Panc1 (cell line): ENCODE measurements around the gene AMBP. TPM values are rescaled to one million over a fixed set of nuclear protein-coding genes. Genes with fewer than 3 reads are reported as not detected.

Experiments used
- ATAC-seq: fragments of 200-7000 bp; cut with Tn5 transposase; 2 replicates; pipeline ENCODE4 v1.9.1; 2020; ENCODE audit warnings: mild to moderate bottlenecking, moderate library complexity
- Bru-seq: library from RNA; stranded (reverse); fragments of 400-500 nt; gene quantifications from one replicate; lab custom pipeline; 2021; lab: Mats Ljungman, UMichigan
- BruChase-seq, 2 experiments: library from RNA; stranded (reverse); fragments of 400-500 nt; gene quantifications; one replicate each; lab custom pipeline; 2021; lab: Mats Ljungman, UMichigan
- BruUV-seq: library from RNA; stranded (reverse); fragments of 400-500 nt; replicated peaks from 2 replicates; lab custom pipeline; 2021; lab: Mats Ljungman, UMichigan
- CTCF ChIA-PET: fragments of 300-600 bp; sonication (Branson Sonifier 250); formaldehyde crosslinking; loops from one replicate; lab custom pipeline; 2022; ENCODE audit warnings: antibody characterized with exemption; lab: Charles Lee
- POLR2A ChIA-PET: fragments of 300-600 bp; sonication (Branson Sonifier 250); formaldehyde crosslinking; loops from one replicate; lab custom pipeline; 2022; ENCODE audit warnings: antibody characterized with exemption; lab: Charles Lee
- DNase-seq: peaks from one replicate; pipeline ENCODE4 v3.0.0-alpha.2; 2010; ENCODE audit warnings: low read depth, low spot score
- H3K27ac ChIP-seq: 2 replicates; pipeline ENCODE4 v1.5.1; 2011; ENCODE audit warnings: mild to moderate bottlenecking, low read length, inconsistent platforms
- H3K27me3 ChIP-seq: fragments of 200-500 bp; sonication (Bioruptor generic); 2 replicates; pipeline ENCODE4 v1.6.0; 2014; ENCODE audit warnings: low read length, inconsistent platforms; ENCODE audit not compliant: control insufficient read depth, insufficient read depth
- H3K36me3 ChIP-seq: fragments of 200-500 bp; sonication (Bioruptor generic); 2 replicates; pipeline ENCODE4 v1.5.1; 2014; ENCODE audit warnings: inconsistent platforms, mild to moderate bottlenecking, low read length, moderate library complexity; ENCODE audit not compliant: control insufficient read depth, insufficient read depth
- H3K4me1 ChIP-seq: 2 replicates; pipeline ENCODE4 v1.5.1; 2011; ENCODE audit warnings: inconsistent platforms, mild to moderate bottlenecking, low read length, moderate library complexity; ENCODE audit not compliant: control insufficient read depth, insufficient read depth
- H3K4me3 ChIP-seq, 2 experiments: 2 replicates each; pipeline ENCODE4 v1.5.1; 2011 to 2012; ENCODE audit warnings: low read depth in 2 of 2, low read length in 2 of 2, mild to moderate bottlenecking in 2 of 2, inconsistent platforms in 1 of 2, moderate library complexity in 1 of 2
- H3K9me3 ChIP-seq: fragments of 200-500 bp; sonication (Bioruptor generic); 2 replicates; pipeline ENCODE4 v1.5.1; 2014; ENCODE audit warnings: low read depth, mild to moderate bottlenecking, inconsistent platforms, low read length, moderate library complexity; ENCODE audit not compliant: control insufficient read depth, insufficient read depth
- CTCF ChIP-seq: fragments of 450-650 bp; IDR thresholded peaks from 2 replicates; pipeline ENCODE4 v1.5.1; 2017; ENCODE audit warnings: mild to moderate bottlenecking
- POLR2AphosphoS5 ChIP-seq: IDR thresholded peaks from 2 replicates; pipeline ENCODE4 v1.6.1; 2012; ENCODE audit warnings: mild to moderate bottlenecking, low read depth, low read length, moderate library complexity
- SIN3A ChIP-seq: IDR thresholded peaks from 2 replicates; pipeline ENCODE4 v1.6.1; 2012; ENCODE audit warnings: low read depth, mild to moderate bottlenecking, low read length, moderate library complexity, borderline replicate concordance; ENCODE audit not compliant: insufficient read depth
- TCF7L2 ChIP-seq: IDR thresholded peaks from 2 replicates; pipeline ENCODE4 v1.6.1; 2011; ENCODE audit warnings: mild to moderate bottlenecking, low read depth, low read length, inconsistent platforms
- in situ Hi-C: cut with HindIII; loops from 2 replicates; pipeline ENCODE4 v1.10.0; 2016; ENCODE audit warnings: low sequenced_read_pairs, low pct_unique_long_range_greater_than_20kb
- intact Hi-C: fragments of 100-400 bp; cut with micrococcal nuclease; formaldehyde crosslinking; loops from one replicate; pipeline ENCODE4 v1.10.0; 2022; ENCODE audit not compliant: unreplicated experiment
- long read RNA-seq: library from polyadenylated mRNA; unstranded; transcript quantifications from one replicate; pipeline ENCODE4 v2.0.0, GENCODE V29; 2021; ENCODE audit not compliant: unreplicated experiment
- polyA plus RNA-seq: library from polyadenylated mRNA; unstranded; fragments of >200 nt; gene quantifications from one replicate; pipeline ENCODE4 v1.2.1, GENCODE V29; 2012; ENCODE audit warnings: missing spikeins; ENCODE audit not compliant: insufficient read length
- total RNA-seq: library from RNA; stranded (reverse); gene quantifications from one replicate; pipeline ENCODE4 v1.2.1, GENCODE V29; 2021; ENCODE audit not compliant: unreplicated experiment
- TF ChIP-seq, protein P1 (sequence below), 2 experiments: IDR thresholded peaks; 2 replicates each; pipeline ENCODE4 v1.6.1; 2011 to 2012; ENCODE audit warnings: low read depth in 2 of 2, control low read depth in 1 of 2, low read length in 1 of 2, mild to moderate bottlenecking in 1 of 2, moderate library complexity in 1 of 2; ENCODE audit not compliant: insufficient read depth in 1 of 2

Gene AMBP
- total RNA-seq (1.7 TPM), Bru-seq, nascent RNA (percentile 21 among the genes with signal in this experiment), BruChase-seq, experiment 1, labeled RNA remaining after a 2-hour chase (percentile 17 among the genes with signal in this experiment), BruChase-seq, experiment 2, labeled RNA remaining after a 6-hour chase (percentile 15 among the genes with signal in this experiment)
- not detected for polyA plus RNA-seq
- long read RNA-seq = 0 reads

- BruUV-seq = no TSS peak
- DNase-seq (no peak), ATAC-seq (no peak)
- no peak within 1 kb of the TSS for H3K27ac ChIP-seq
- POLR2A ChIA-PET = no interaction called here
- H3K4me3 ChIP-seq = no peak within 1 kb of the TSS
- no peaks in the 10 kb centered on the region for H3K9me3 ChIP-seq
- no peaks in the 10 kb centered on the region for H3K36me3 ChIP-seq
- no peaks in the 10 kb centered on the region for H3K4me1 ChIP-seq
- no peaks in the 10 kb centered on the region; the same call in 1 of the 2 replicates for H3K27me3 ChIP-seq
- CTCF ChIA-PET = no interaction called here
- in situ Hi-C loops = no loop called here
- TF ChIP-seq TCF7L2 = no peak
- TF ChIP-seq CTCF = no peak
- TF ChIP-seq POLR2AphosphoS5 = no peak
- TF ChIP-seq, protein P1, sequence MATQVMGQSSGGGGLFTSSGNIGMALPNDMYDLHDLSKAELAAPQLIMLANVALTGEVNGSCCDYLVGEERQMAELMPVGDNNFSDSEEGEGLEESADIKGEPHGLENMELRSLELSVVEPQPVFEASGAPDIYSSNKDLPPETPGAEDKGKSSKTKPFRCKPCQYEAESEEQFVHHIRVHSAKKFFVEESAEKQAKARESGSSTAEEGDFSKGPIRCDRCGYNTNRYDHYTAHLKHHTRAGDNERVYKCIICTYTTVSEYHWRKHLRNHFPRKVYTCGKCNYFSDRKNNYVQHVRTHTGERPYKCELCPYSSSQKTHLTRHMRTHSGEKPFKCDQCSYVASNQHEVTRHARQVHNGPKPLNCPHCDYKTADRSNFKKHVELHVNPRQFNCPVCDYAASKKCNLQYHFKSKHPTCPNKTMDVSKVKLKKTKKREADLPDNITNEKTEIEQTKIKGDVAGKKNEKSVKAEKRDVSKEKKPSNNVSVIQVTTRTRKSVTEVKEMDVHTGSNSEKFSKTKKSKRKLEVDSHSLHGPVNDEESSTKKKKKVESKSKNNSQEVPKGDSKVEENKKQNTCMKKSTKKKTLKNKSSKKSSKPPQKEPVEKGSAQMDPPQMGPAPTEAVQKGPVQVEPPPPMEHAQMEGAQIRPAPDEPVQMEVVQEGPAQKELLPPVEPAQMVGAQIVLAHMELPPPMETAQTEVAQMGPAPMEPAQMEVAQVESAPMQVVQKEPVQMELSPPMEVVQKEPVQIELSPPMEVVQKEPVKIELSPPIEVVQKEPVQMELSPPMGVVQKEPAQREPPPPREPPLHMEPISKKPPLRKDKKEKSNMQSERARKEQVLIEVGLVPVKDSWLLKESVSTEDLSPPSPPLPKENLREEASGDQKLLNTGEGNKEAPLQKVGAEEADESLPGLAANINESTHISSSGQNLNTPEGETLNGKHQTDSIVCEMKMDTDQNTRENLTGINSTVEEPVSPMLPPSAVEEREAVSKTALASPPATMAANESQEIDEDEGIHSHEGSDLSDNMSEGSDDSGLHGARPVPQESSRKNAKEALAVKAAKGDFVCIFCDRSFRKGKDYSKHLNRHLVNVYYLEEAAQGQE (IDR thresholded peaks at IDR 0.05; ENCODE audit: insufficient read depth in 1 of 2, low read depth in 2 of 2, low read length in 1 of 2) = no peak
- TF ChIP-seq SIN3A = no peak
- intact Hi-C loops = no loop called here
Measured at GRCh38 chr9:114078021-114078780, at the start of gene AMBP. TSS of gene AMBP (minus strand) at chr9:114078300. CDS start at chr9:114078209, 91 bp downstream.

GRCh38 chr9:114126247-114127060 lies 48.4 kb upstream of the AMBP start:
- ChIA-PET POLR2A (no interaction called here), CTCF (no interaction called here)
- no peaks in the 10 kb centered on the region for H3K9me3 ChIP-seq
- intact Hi-C loops = no loop called here
- BruUV-seq = no TSS peak
- H3K4me1 ChIP-seq = no peaks in the 10 kb centered on the region
- no peaks in the 10 kb centered on the region for H3K36me3 ChIP-seq
- DNase-seq = no peak
- H3K4me3 ChIP-seq = no peak overlapping the region
- no peak for ATAC-seq
- H3K27ac ChIP-seq = no peak overlapping the region
- in situ Hi-C loops = no loop called here
- H3K27me3 ChIP-seq = no peaks in the 10 kb centered on the region
- TF ChIP-seq CTCF = no peak
- TF ChIP-seq, protein P1 (IDR thresholded peaks at IDR 0.05; ENCODE audit: insufficient read depth in 1 of 2, low read depth in 2 of 2, low read length in 1 of 2) = no peak
- no peak for TF ChIP-seq TCF7L2
- TF ChIP-seq SIN3A = no peak
- TF ChIP-seq POLR2AphosphoS5 = no peak
